Thoracic aorta (tissue), 2 donors: Measurements from ENCODE around the gene STK32C. TPM values are rescaled to one million over a fixed set of nuclear protein-coding genes. Genes with fewer than 3 reads are reported as not detected.

ENCODE experiments used
- ATAC-seq: fragments of 150-250 bp; one replicate; pipeline ENCODE4 v1.8.0; 2017; ENCODE audit warnings: low read depth; ENCODE audit not compliant: insufficient number of reproducible peaks, low FRiP score
- DNase-seq: peaks from one replicate; pipeline ENCODE4 v3.0.0-alpha.2; 2020; ENCODE audit warnings: low spot score
- H3K27ac ChIP-seq, 2 donors: fragments of 200-600 bp; sonication (generic); 1 replicate in 1 of 2; 2 replicates in 1 of 2; pipeline ENCODE4 v1.5.1; 2016; ENCODE audit warnings: mild to moderate bottlenecking in 2 of 2, moderate library complexity in 2 of 2
- H3K27me3 ChIP-seq: fragments of 200-600 bp; sonication (generic); replicated peaks from 2 replicates; pipeline ENCODE4 v1.6.0; 2016; ENCODE audit warnings: mild to moderate bottlenecking; ENCODE audit not compliant: insufficient read depth
- H3K36me3 ChIP-seq: fragments of 200-600 bp; sonication (generic); one replicate; pipeline ENCODE4 v1.5.1; 2016
- H3K4me1 ChIP-seq, 2 donors: fragments of 200-600 bp; sonication (generic); 1 replicate in 1 of 2; 2 replicates in 1 of 2; pipeline versions ENCODE4 v1.5.1 to v1.6.0; 2016; ENCODE audit warnings: low read depth in 2 of 2, mild to moderate bottlenecking in 1 of 2; ENCODE audit not compliant: control insufficient read depth in 1 of 2
- H3K4me3 ChIP-seq: fragments of 200-600 bp; sonication (generic); 2 replicates; pipeline ENCODE4 v1.5.1; 2016; ENCODE audit warnings: mild to moderate bottlenecking
- H3K9me3 ChIP-seq: fragments of 200-600 bp; sonication (generic); 2 replicates; pipeline ENCODE4 v1.5.1; 2016
- CTCF ChIP-seq: fragments of 200-600 bp; sonication (generic); IDR thresholded peaks from one replicate; pipeline ENCODE4 v1.5.1; 2019; ENCODE audit warnings: antibody characterized with exemption
- total RNA-seq, 2 donors: library from RNA; depleted of rRNA; stranded (reverse); fragments of >200 nt; gene quantifications; one replicate each; pipeline versions ENCODE4 v1.1.0 to v1.2.3, GENCODE V29; 2016

Gene STK32C
- total RNA-seq, 2 donors from 2014 or later: 1.1 to 4.2 TPM

GRCh38 chr10:132209130-132209529 lies 98.6 kb downstream of the STK32C start:
- Histone ChIP-seq H3K4me3 (no peak overlapping the region), H3K9me3 (no peaks in the 10 kb centered on the region), H3K27ac (no peak overlapping the region), H3K4me1 (no peaks in the 10 kb centered on the region), H3K36me3 (no peaks in the 10 kb centered on the region), H3K27me3 (no peaks in the 10 kb centered on the region)
- no peak for ATAC-seq
- TF ChIP-seq CTCF: no peak
- no peak for DNase-seq

- Histone ChIP-seq H3K4me1 (no peaks in the 10 kb centered on the region), H3K27me3 (no peaks in the 10 kb centered on the region), H3K4me3 (no peak overlapping the region), H3K9me3 (no peaks in the 10 kb centered on the region), H3K36me3 (no peaks in the 10 kb centered on the region), H3K27ac (no peak overlapping the region)
- ATAC-seq (no peak), DNase-seq (no peak)
- no peak for TF ChIP-seq CTCF
These were observed 99.2 kb downstream of the STK32C start for GRCh38 chr10:132208462-132209050.

GRCh38 chr10:132207536-132208461 lies 100.0 kb downstream of the STK32C start:
- H3K36me3 ChIP-seq: no peaks in the 10 kb centered on the region
- ATAC-seq (no peak), DNase-seq (no peak)
- no peaks in the 10 kb centered on the region for H3K9me3 ChIP-seq
- no peaks in the 10 kb centered on the region for H3K4me1 ChIP-seq
- no peak for TF ChIP-seq CTCF
- H3K27me3 ChIP-seq: no peaks in the 10 kb centered on the region
- no peak overlapping the region for H3K27ac ChIP-seq
- no peak overlapping the region for H3K4me3 ChIP-seq

- Histone ChIP-seq H3K9me3 (no peaks in the 10 kb centered on the region), H3K36me3 (no peaks in the 10 kb centered on the region), H3K4me1 (no peaks in the 10 kb centered on the region), H3K27me3 (no peaks in the 10 kb centered on the region), H3K4me3 (no peak overlapping the region), H3K27ac (no peak overlapping the region)
- ATAC-seq: no peak
- no peak for DNase-seq
- TF ChIP-seq CTCF: no peak
These were observed 100.8 kb downstream of the STK32C start for GRCh38 chr10:132206806-132207535.

- no peak for ATAC-seq
These were observed 101.4 kb downstream of the STK32C start for GRCh38 chr10:132206377-132206745.

More at GRCh38 chr10:132206377-132206745, 101.4 kb downstream of the STK32C start:
- no peaks in the 10 kb centered on the region for H3K27me3 ChIP-seq
- no peak for DNase-seq
- H3K4me3 ChIP-seq: no peak overlapping the region
- H3K4me1 ChIP-seq: no peaks in the 10 kb centered on the region
- no peaks in the 10 kb centered on the region for H3K36me3 ChIP-seq
- no peaks in the 10 kb centered on the region for H3K9me3 ChIP-seq
- TF ChIP-seq CTCF: no peak
- H3K27ac ChIP-seq: no peak overlapping the region
